Upper lobe of right lung (tissue), 1 donor: ENCODE data around the gene ATP13A4. TPM values are rescaled to one million over a fixed set of nuclear protein-coding genes. Genes with fewer than 3 reads are reported as not detected.

Experiments used
- ATAC-seq: fragments of 200-7000 bp; cut with Tn5 transposase; one replicate; pipeline ENCODE4 v1.9.1; 2020; ENCODE audit warnings: mild to moderate bottlenecking, moderate library complexity
- DNase-seq: peaks from one replicate; pipeline ENCODE4 v3.0.0-alpha.2; 2020
- H3K27ac ChIP-seq: fragments of 200-600 bp; one replicate; pipeline ENCODE4 v1.8.0; 2022
- H3K27me3 ChIP-seq: fragments of 200-600 bp; one replicate; pipeline ENCODE4 v1.8.0; 2022; ENCODE audit warnings: mild to moderate bottlenecking
- H3K36me3 ChIP-seq: fragments of 200-600 bp; one replicate; pipeline ENCODE4 v1.8.0; 2022
- H3K4me1 ChIP-seq: fragments of 200-600 bp; one replicate; pipeline ENCODE4 v1.8.0; 2022
- H3K4me3 ChIP-seq: fragments of 200-600 bp; one replicate; pipeline ENCODE4 v1.8.0; 2022; ENCODE audit warnings: mild to moderate bottlenecking
- H3K9me3 ChIP-seq: fragments of 200-600 bp; one replicate; pipeline ENCODE4 v1.8.0; 2022
- CTCF ChIP-seq: fragments of 200-600 bp; IDR thresholded peaks from one replicate; pipeline ENCODE4 v1.8.0; 2022; ENCODE audit warnings: antibody characterized with exemption
- intact Hi-C: fragments of 100-400 bp; cut with DNase I; formaldehyde crosslinking; loops from one replicate; pipeline ENCODE4 v1.11.0; 2022
- total RNA-seq: library from RNA; stranded (reverse); fragmentation: NEBNext Ultra II Directional; extraction: Animal tissue kit (Norgen Biotek cat#: 25700); gene quantifications from one replicate; pipeline ENCODE4 v1.2.1, GENCODE V29; 2021
- donor health status: DM: no; HTN: yes; CAD: no; lungs with severe emphysema.

Gene ATP13A4
- total RNA-seq, 1 donor from 2014 or later = 248 TPM

DNA sequence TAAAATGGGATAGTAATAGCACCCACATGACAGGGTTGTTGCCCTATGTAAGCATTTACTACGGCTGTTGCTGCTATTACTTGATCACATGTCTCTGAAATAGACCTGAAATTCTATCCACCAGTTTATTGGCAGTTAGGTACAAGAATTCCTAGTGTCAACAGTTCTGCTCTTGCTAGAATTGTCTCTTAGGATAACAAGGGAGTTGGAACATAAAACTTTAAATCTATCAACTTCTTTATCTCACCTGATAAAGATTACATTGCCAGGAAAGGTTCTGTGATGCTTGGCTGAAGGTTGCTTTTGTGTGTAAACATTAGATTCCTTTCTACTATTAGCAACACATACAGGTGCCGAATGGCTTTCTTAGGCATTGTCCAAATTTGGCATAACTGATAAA is 38.7 kb downstream of the ATP13A4 start:
- Histone ChIP-seq H3K27me3 (no peaks in the 10 kb centered on the region), H3K9me3 (no peaks in the 10 kb centered on the region), H3K27ac (no peak overlapping the region), H3K36me3 (no peaks in the 10 kb centered on the region), H3K4me3 (no peak overlapping the region), H3K4me1 (no peaks in the 10 kb centered on the region)
- intact Hi-C loops = no loop called here
- DNase-seq (no peak), ATAC-seq (no peak)
- TF ChIP-seq CTCF = no peak

DNA sequence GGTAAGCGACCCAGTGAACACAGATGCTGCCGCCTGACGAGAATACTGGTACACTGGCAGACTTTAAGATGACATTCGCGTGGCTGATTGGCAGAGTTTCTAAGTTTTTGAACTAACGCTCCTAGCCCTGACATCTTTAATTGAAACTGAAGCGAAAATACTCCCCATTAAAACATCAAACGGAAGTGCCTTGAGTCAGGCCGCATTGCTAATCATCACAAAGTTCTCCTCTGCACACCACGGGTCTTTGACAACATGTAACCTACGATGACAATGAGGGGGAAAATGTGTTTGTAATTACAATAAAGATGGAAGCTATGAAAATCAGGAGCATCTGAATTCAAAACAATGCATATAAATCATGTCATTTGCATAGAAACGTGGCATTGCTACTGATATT is 44.5 kb downstream of the ATP13A4 start:
- no peak for TF ChIP-seq CTCF
- peaks cover 4% of the 10 kb centered on the region for H3K4me1 ChIP-seq
- no peak for DNase-seq
- no peak overlapping the region for H3K4me3 ChIP-seq
- intact Hi-C loops = no loop called here
- H3K9me3 ChIP-seq = no peaks in the 10 kb centered on the region
- no peaks in the 10 kb centered on the region for H3K27me3 ChIP-seq
- no peaks in the 10 kb centered on the region for H3K36me3 ChIP-seq
- no peak overlapping the region for H3K27ac ChIP-seq
- no peak for ATAC-seq

- H3K27me3 ChIP-seq = no peaks in the 10 kb centered on the region
- intact Hi-C loops = no loop called here
- TF ChIP-seq CTCF = no peak
- H3K4me1 ChIP-seq = peaks cover 6% of the 10 kb centered on the region
- no peak for DNase-seq
- H3K9me3 ChIP-seq = no peaks in the 10 kb centered on the region
- no peaks in the 10 kb centered on the region for H3K36me3 ChIP-seq
- no peak overlapping the region for H3K4me3 ChIP-seq
- ATAC-seq = peak; percentile 69
- no peak overlapping the region for H3K27ac ChIP-seq
Measured at GRCh38 chr3:193509103-193509965, 45.4 kb downstream of the ATP13A4 start.

GRCh38 chr3:193508108-193508507 is 46.6 kb downstream of the ATP13A4 start:
- no peaks in the 10 kb centered on the region for H3K9me3 ChIP-seq
- no peak overlapping the region for H3K27ac ChIP-seq
- ATAC-seq = peak; percentile 35
- intact Hi-C loops = no loop called here
- H3K36me3 ChIP-seq = no peaks in the 10 kb centered on the region
- H3K4me1 ChIP-seq = peaks cover 6% of the 10 kb centered on the region
- peak overlapping the region; percentile 14 for H3K4me3 ChIP-seq
- DNase-seq = no peak
- TF ChIP-seq CTCF = no peak
- no peaks in the 10 kb centered on the region for H3K27me3 ChIP-seq

DNA sequence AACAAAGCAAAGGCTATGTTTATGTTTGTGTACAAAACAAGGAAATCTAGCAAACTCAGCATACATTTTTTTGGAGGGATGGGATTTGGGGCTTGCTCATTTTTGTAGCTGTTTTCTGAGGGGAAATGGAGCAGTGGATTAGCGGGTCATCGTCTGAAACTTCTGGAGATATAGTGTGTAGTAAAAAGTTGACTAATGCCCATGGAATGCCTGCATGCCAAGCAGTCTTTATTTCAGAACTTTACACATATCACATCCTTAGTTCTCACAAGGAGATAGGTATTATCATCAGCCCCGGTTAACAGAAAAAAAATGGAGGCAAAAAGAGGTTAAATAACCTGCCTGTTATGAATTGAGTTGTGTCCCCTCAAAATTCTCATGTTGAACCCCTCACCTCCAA is 47.1 kb downstream of the ATP13A4 start:
- TF ChIP-seq CTCF = no peak
- H3K36me3 ChIP-seq = no peaks in the 10 kb centered on the region
- H3K9me3 ChIP-seq = no peaks in the 10 kb centered on the region
- H3K27me3 ChIP-seq = no peaks in the 10 kb centered on the region
- peak overlapping the region; percentile 14 for H3K4me3 ChIP-seq
- DNase-seq (no peak), ATAC-seq (no peak)
- intact Hi-C loops = no loop called here
- no peak overlapping the region for H3K27ac ChIP-seq
- peaks cover 6% of the 10 kb centered on the region for H3K4me1 ChIP-seq
